ENCODE results near the gene LAMA2.

The LAMA2 gene

DNA sequence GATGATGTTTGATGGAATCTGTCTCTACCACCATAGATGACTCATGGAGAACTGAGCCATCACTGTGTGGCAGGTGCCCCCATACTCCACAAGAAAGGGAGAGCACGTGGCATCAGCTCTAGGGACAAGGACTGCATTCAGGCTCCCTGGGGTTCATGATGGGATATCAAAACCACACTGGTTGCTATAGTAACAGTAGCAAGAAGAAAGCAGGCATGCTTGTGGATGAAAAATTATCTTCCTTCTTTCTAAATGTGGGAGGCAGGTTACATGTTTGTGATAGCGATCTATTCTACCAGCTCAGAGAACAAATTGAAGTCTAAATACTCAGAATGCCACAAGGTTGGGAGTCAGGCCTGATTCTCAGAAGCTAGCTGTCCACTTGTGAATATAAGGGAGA lies 602.8 kb downstream of the LAMA2 start:
- Histone ChIP-seq H3K4me1 (ENCODE audit: insufficient read depth, low read length, poor library complexity, severe bottlenecking) (peaks cover 22% of the 10 kb centered on the region), H3K27me3 (ENCODE audit: insufficient read depth, low read length, poor library complexity, severe bottlenecking) (no peaks in the 10 kb centered on the region), H3F3A (ENCODE audit: low read depth) (no peaks in the 10 kb centered on the region), H3K4me2 (ENCODE audit: low read depth, low read length, poor library complexity, severe bottlenecking) (no peak overlapping the region), H2AFZ (ENCODE audit: low read length) (no peak overlapping the region), H3K9me2 (replicated peaks; ENCODE audit: low read depth, low read length) (no peaks in the 10 kb centered on the region), H3K79me2 (ENCODE audit: insufficient read depth, low read length) (no peaks in the 10 kb centered on the region), H4K20me1 (ENCODE audit: insufficient read depth, low read length, poor library complexity, severe bottlenecking) (no peaks in the 10 kb centered on the region), H3K9me3 (ENCODE audit: insufficient read depth, low read depth, low read length) (no peaks in the 10 kb centered on the region), H3K4me3 (ENCODE audit: low read length, poor library complexity, severe bottlenecking) (no peak overlapping the region), H3K36me3 (ENCODE audit: insufficient read depth, low read length) (no peaks in the 10 kb centered on the region), H3K9ac (ENCODE audit: low read depth, low read length, poor library complexity, severe bottlenecking) (no peak overlapping the region)
- TF ChIP-seq, protein P1, sequence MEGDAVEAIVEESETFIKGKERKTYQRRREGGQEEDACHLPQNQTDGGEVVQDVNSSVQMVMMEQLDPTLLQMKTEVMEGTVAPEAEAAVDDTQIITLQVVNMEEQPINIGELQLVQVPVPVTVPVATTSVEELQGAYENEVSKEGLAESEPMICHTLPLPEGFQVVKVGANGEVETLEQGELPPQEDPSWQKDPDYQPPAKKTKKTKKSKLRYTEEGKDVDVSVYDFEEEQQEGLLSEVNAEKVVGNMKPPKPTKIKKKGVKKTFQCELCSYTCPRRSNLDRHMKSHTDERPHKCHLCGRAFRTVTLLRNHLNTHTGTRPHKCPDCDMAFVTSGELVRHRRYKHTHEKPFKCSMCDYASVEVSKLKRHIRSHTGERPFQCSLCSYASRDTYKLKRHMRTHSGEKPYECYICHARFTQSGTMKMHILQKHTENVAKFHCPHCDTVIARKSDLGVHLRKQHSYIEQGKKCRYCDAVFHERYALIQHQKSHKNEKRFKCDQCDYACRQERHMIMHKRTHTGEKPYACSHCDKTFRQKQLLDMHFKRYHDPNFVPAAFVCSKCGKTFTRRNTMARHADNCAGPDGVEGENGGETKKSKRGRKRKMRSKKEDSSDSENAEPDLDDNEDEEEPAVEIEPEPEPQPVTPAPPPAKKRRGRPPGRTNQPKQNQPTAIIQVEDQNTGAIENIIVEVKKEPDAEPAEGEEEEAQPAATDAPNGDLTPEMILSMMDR (conservative IDR thresholded peaks at IDR 0.05; ENCODE audit: low read length), result no peak
- TF ChIP-seq EZH2phosphoT487 (IDR thresholded peaks at IDR 0.05; ENCODE audit: borderline replicate concordance), result no peak

DNA sequence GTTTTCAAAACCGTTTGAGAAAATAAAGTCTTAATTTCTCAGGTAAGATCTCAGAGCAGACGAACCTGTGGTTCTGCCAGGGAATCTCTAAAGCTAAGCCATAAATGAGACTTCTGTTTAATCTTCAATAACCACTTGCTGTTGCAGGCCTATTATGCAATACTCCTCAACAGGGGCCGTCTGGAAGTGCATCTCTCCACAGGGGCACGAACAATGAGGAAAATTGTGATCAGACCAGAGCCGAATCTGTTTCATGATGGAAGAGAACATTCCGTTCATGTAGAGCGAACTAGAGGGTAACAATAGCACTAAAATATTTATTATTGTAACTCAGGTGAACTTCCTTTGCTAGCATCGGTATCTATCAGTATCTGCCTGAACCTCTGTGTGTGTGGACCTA lies 603.4 kb downstream of the LAMA2 start:
- TF ChIP-seq EZH2phosphoT487 (IDR thresholded peaks at IDR 0.05; ENCODE audit: borderline replicate concordance), result no peak
- TF ChIP-seq, protein P1 (conservative IDR thresholded peaks at IDR 0.05; ENCODE audit: low read length), result no peak
- Histone ChIP-seq H3K9me3 (ENCODE audit: insufficient read depth, low read depth, low read length) (no peaks in the 10 kb centered on the region), H3K4me2 (ENCODE audit: low read depth, low read length, poor library complexity, severe bottlenecking) (no peak overlapping the region), H4K20me1 (ENCODE audit: insufficient read depth, low read length, poor library complexity, severe bottlenecking) (no peaks in the 10 kb centered on the region), H3K36me3 (ENCODE audit: insufficient read depth, low read length) (no peaks in the 10 kb centered on the region), H3K27me3 (ENCODE audit: insufficient read depth, low read length, poor library complexity, severe bottlenecking) (no peaks in the 10 kb centered on the region), H3K4me3 (ENCODE audit: low read length, poor library complexity, severe bottlenecking) (no peak overlapping the region), H2AFZ (ENCODE audit: low read length) (no peak overlapping the region), H3K4me1 (ENCODE audit: insufficient read depth, low read length, poor library complexity, severe bottlenecking) (peaks cover 27% of the 10 kb centered on the region), H3K9me2 (replicated peaks; ENCODE audit: low read depth, low read length) (no peaks in the 10 kb centered on the region), H3K79me2 (ENCODE audit: insufficient read depth, low read length) (no peaks in the 10 kb centered on the region), H3K9ac (ENCODE audit: low read depth, low read length, poor library complexity, severe bottlenecking) (no peak overlapping the region), H3F3A (ENCODE audit: low read depth) (no peaks in the 10 kb centered on the region)

DNA sequence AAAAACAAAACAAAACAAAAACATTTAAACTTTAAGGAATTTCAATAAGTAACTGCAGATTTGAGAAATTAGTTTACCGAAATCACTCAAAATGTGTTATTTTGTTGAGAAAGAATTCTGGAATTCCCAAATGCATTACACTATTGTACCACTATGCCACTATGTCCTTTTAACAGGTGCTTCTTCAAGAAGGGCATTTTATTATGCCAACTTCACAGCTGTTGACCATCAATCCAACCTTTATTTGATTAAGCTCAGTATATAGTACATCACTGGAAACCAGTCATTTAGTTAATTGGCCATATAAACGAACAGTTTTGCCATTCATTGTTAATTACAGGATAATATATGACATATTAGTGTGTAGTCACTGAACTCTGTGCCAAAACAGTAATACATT lies 605.4 kb downstream of the LAMA2 start:
- no peaks in the 10 kb centered on the region for H3F3A ChIP-seq (ENCODE audit: low read depth)
- H3K9me2 ChIP-seq (replicated peaks; ENCODE audit: low read depth, low read length), result no peaks in the 10 kb centered on the region
- H2AFZ ChIP-seq (ENCODE audit: low read length), result no peak overlapping the region
- H3K4me2 ChIP-seq (ENCODE audit: low read depth, low read length, poor library complexity, severe bottlenecking), result no peak overlapping the region
- H3K27me3 ChIP-seq (ENCODE audit: insufficient read depth, low read length, poor library complexity, severe bottlenecking), result no peaks in the 10 kb centered on the region
- H3K79me2 ChIP-seq (ENCODE audit: insufficient read depth, low read length), result no peaks in the 10 kb centered on the region
- H3K4me1 ChIP-seq (ENCODE audit: insufficient read depth, low read length, poor library complexity, severe bottlenecking), result peaks cover 31% of the 10 kb centered on the region
- TF ChIP-seq EZH2phosphoT487 (IDR thresholded peaks at IDR 0.05; ENCODE audit: borderline replicate concordance), result no peak
- no peaks in the 10 kb centered on the region for H4K20me1 ChIP-seq (ENCODE audit: insufficient read depth, low read length, poor library complexity, severe bottlenecking)
- H3K9ac ChIP-seq (ENCODE audit: low read depth, low read length, poor library complexity, severe bottlenecking), result no peak overlapping the region
- H3K4me3 ChIP-seq (ENCODE audit: low read length, poor library complexity, severe bottlenecking), result no peak overlapping the region
- H3K9me3 ChIP-seq (ENCODE audit: insufficient read depth, low read depth, low read length), result no peaks in the 10 kb centered on the region
- no peaks in the 10 kb centered on the region for H3K36me3 ChIP-seq (ENCODE audit: insufficient read depth, low read length)

DNA sequence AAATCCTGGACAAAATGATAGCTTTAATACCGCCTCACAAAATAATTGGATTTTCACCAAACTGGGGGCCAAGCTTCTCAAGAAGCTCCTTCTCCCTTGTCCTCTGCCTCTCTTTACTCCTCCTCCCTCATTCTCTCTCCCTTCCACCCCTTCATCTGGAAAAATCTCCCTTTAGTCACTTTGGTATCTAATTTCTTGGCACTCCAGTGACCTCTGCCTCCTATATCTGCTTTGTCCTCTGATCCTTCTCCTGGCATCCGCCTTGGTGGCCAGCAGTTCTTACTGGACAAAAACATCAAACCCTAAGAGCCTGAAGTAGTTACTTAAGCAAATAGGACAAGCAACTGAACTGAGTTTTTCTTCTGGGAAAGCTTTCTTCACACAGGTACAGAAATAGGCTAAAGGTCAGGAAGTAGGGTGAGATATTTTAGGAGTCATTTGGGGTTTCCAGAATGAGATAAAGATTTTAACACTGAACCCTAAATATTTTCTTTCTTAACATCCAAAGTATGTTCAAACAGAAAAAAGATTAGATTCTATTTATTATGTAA lies 606.4 kb downstream of the LAMA2 start:
- H3K27me3 ChIP-seq (ENCODE audit: insufficient read depth, low read length, poor library complexity, severe bottlenecking), result no peaks in the 10 kb centered on the region
- no peak for TF ChIP-seq EZH2phosphoT487 (IDR thresholded peaks at IDR 0.05; ENCODE audit: borderline replicate concordance)
- TF ChIP-seq, protein P1 (conservative IDR thresholded peaks at IDR 0.05; ENCODE audit: low read length), result no peak
- peak overlapping the region; percentile 8 for H3K4me2 ChIP-seq (ENCODE audit: low read depth, low read length, poor library complexity, severe bottlenecking)
- no peak overlapping the region for H3K4me3 ChIP-seq (ENCODE audit: low read length, poor library complexity, severe bottlenecking)
- H3K9me3 ChIP-seq (ENCODE audit: insufficient read depth, low read depth, low read length), result no peaks in the 10 kb centered on the region
- no peaks in the 10 kb centered on the region for H3K79me2 ChIP-seq (ENCODE audit: insufficient read depth, low read length)
- no peak overlapping the region for H3K9ac ChIP-seq (ENCODE audit: low read depth, low read length, poor library complexity, severe bottlenecking)
- H3K4me1 ChIP-seq (ENCODE audit: insufficient read depth, low read length, poor library complexity, severe bottlenecking), result peaks cover 31% of the 10 kb centered on the region
- H3F3A ChIP-seq (ENCODE audit: low read depth), result no peaks in the 10 kb centered on the region
- H2AFZ ChIP-seq (ENCODE audit: low read length), result no peak overlapping the region
- H4K20me1 ChIP-seq (ENCODE audit: insufficient read depth, low read length, poor library complexity, severe bottlenecking), result no peaks in the 10 kb centered on the region
- no peaks in the 10 kb centered on the region for H3K36me3 ChIP-seq (ENCODE audit: insufficient read depth, low read length)
- no peaks in the 10 kb centered on the region for H3K9me2 ChIP-seq (replicated peaks; ENCODE audit: low read depth, low read length)
